ENCODE results near the gene ALAS1. TPM values are rescaled to one million over a fixed set of nuclear protein-coding genes. Genes with fewer than 3 reads are reported as not detected.

ALAS1 gene
- total RNA-seq, 1 donor from 2014 or later = 51.4 TPM

GRCh38 chr3:52246728-52247408 is 48.9 kb downstream of the ALAS1 start:
- DNase-seq (ENCODE audit: low spot score in 2 of 2) (peak in 1 of 2 donors; percentile 28), FAIRE-seq (no peak)

GRCh38 chr3:52247409-52248164 is 49.6 kb downstream of the ALAS1 start:
- DNase-seq (ENCODE audit: low spot score in 2 of 2) (peak in 1 of 2 donors; percentile 14), FAIRE-seq (no peak)

- FAIRE-seq (no peak), DNase-seq (ENCODE audit: low spot score in 2 of 2) (peak in 1 of 2 donors; percentile 9)
These were observed 50.2 kb downstream of the ALAS1 start for GRCh38 chr3:52248165-52248541.

- peak in 1 of 2 donors; percentile 53 for DNase-seq (ENCODE audit: low spot score in 2 of 2)
These were observed 51.0 kb downstream of the ALAS1 start for GRCh38 chr3:52248816-52249547.

GRCh38 chr3:52249683-52250082 is 51.7 kb downstream of the ALAS1 start:
- FAIRE-seq = no peak

More at GRCh38 chr3:52248816-52249547, 51.0 kb downstream of the ALAS1 start:
- no peak for FAIRE-seq

GRCh38 chr3:52250122-52250521 is 52.2 kb downstream of the ALAS1 start:
- DNase-seq (ENCODE audit: low spot score in 2 of 2) = no peak
- FAIRE-seq = no peak

More at GRCh38 chr3:52249683-52250082, 51.7 kb downstream of the ALAS1 start:
- no peak for DNase-seq (ENCODE audit: low spot score in 2 of 2)

GRCh38 chr3:52253314-52254304 is 55.6 kb downstream of the ALAS1 start:
- no peak for FAIRE-seq
- DNase-seq (ENCODE audit: low spot score in 2 of 2) = peak in 1 of 2 donors; percentile 63

- no peak for DNase-seq (ENCODE audit: low spot score in 2 of 2)
- FAIRE-seq = no peak
These were observed 56.6 kb downstream of the ALAS1 start for GRCh38 chr3:52254608-52255007.

- FAIRE-seq = no peak
- no peak for DNase-seq (ENCODE audit: low spot score in 2 of 2)
These were observed 58.2 kb downstream of the ALAS1 start for GRCh38 chr3:52256159-52256558.

GRCh38 chr3:52256622-52257021 is 58.7 kb downstream of the ALAS1 start:
- no peak for DNase-seq (ENCODE audit: low spot score in 2 of 2)
- no peak for FAIRE-seq

GRCh38 chr3:52257911-52258310 is 60.0 kb downstream of the ALAS1 start:
- DNase-seq (ENCODE audit: low spot score in 2 of 2) (no peak), FAIRE-seq (no peak)

GRCh38 chr3:52259035-52259434 is 61.1 kb downstream of the ALAS1 start:
- DNase-seq (ENCODE audit: low spot score in 2 of 2) = no peak
- FAIRE-seq = no peak

GRCh38 chr3:52259448-52259847 is 61.5 kb downstream of the ALAS1 start:
- FAIRE-seq = no peak
- no peak for DNase-seq (ENCODE audit: low spot score in 2 of 2)

- DNase-seq (ENCODE audit: low spot score in 2 of 2) = no peak
- no peak for FAIRE-seq
These were observed 64.5 kb downstream of the ALAS1 start for GRCh38 chr3:52262447-52262846.

Other genes starting within 250 kb of the ALAS1 start
- gene GPR62, start 242.8 kb upstream of the ALAS1 start, total RNA-seq = 0.41 TPM
- gene PCBP4, start 230.7 kb upstream of the ALAS1 start, total RNA-seq = 45.7 TPM
- gene ABHD14B, start 224.1 kb upstream of the ALAS1 start, total RNA-seq = 1.6 TPM
- gene ABHD14A, start 223.1 kb upstream of the ALAS1 start, total RNA-seq = 22.8 TPM
- 3.3 TPM for gene ACY1, start 214.6 kb upstream of the ALAS1 start, total RNA-seq
- 852 TPM for gene RPL29, start 202.3 kb upstream of the ALAS1 start, total RNA-seq
- 8.6 TPM for gene DUSP7, start 141.6 kb upstream of the ALAS1 start, total RNA-seq
- gene POC1A, start 43.7 kb upstream of the ALAS1 start, total RNA-seq = 2.4 TPM
- gene TLR9, start 27.5 kb downstream of the ALAS1 start, total RNA-seq = not detected
- gene TWF2, start 41.0 kb downstream of the ALAS1 start, total RNA-seq = 24.5 TPM
- gene PPM1M, start 47.6 kb downstream of the ALAS1 start, total RNA-seq = 6.9 TPM
- gene WDR82, start 80.5 kb downstream of the ALAS1 start, total RNA-seq = 151 TPM
- 2.0 TPM for gene GLYCTK, start 89.7 kb downstream of the ALAS1 start, total RNA-seq
- 1.2 TPM for gene DNAH1, start 118.2 kb downstream of the ALAS1 start, total RNA-seq
- 115 TPM for gene BAP1, start 211.8 kb downstream of the ALAS1 start, total RNA-seq
- gene PHF7, start 212.5 kb downstream of the ALAS1 start, total RNA-seq = 7.3 TPM
- 4.1 TPM for gene SEMA3G, start 246.9 kb downstream of the ALAS1 start, total RNA-seq